ENCODE data around the gene ATP10A.

ATP10A gene

DNA sequence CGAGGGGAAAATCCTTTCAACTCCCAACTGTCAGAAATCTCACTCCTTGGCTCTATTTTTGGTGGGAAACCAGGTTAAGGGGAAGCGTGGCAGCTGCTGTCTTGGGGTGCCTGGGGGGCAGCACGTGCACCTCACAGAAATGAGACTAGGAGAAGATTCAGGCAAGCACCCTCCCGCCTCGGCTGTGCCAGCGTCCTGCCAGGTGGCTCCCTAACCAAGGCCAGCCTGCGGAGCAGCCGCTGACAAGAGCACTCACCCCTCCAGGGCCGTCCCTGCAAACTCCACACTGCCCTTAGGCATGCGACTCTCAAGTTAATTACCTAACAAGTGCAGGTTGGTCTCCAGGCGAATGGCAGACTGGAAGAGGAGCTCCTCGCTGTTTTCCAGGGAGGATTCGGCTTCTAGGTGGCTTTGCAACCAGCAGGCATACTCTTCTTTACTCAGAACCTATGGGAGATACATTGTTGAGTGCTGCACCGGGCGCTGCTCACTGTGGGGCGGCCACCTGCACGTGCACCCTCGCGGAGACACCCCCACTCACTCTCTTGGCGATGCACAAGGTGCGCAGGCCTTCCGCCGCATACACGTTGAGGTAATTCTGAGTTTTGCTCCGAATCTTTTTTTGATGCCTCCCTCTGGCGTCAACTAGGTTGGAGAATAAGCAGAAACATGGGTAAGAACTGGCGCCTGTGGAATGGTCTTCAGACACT is 155.3 kb downstream of the ATP10A start:
- DNase-seq (ENCODE audit: low spot score) (no peak), FAIRE-seq (no peak)

DNA sequence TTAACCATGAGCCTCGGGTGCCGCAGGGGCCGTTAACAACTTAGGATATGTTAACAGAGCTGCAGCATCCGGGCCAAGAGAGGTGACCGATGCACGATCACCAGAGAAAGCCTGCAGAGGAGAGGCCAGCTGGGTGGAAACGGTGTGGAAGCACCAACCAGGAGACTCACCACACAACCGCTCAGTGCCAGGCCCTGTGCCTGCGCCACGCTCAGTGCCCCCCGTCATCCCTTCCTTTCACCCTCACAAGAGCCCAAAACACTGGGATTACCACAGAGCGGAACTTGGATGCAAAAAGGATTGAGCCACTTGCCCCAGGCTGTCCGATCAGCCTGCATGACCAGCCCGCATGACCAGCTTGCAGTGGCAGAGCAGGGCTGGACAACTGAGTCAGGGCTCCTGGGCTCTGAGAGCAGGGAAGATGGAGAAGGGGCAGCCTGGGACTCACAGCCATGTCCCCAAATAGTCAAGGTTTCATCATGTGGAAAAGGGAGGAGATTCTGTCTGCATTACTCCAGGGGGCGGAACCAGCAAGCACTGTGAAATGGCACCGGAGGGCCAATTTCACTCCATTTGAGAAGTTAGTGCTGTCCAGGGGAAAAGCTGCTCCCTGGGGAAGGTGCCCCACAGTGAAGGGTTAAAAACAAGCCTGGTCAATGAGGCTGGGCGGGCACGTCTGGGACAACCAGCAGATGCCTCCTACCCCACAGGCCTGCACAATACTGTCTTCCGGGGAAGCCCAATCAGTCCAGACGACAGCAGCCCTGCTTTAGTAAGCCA is 156.8 kb downstream of the ATP10A start:
- DNase-seq (ENCODE audit: low spot score): no peak
- FAIRE-seq: no peak

DNA sequence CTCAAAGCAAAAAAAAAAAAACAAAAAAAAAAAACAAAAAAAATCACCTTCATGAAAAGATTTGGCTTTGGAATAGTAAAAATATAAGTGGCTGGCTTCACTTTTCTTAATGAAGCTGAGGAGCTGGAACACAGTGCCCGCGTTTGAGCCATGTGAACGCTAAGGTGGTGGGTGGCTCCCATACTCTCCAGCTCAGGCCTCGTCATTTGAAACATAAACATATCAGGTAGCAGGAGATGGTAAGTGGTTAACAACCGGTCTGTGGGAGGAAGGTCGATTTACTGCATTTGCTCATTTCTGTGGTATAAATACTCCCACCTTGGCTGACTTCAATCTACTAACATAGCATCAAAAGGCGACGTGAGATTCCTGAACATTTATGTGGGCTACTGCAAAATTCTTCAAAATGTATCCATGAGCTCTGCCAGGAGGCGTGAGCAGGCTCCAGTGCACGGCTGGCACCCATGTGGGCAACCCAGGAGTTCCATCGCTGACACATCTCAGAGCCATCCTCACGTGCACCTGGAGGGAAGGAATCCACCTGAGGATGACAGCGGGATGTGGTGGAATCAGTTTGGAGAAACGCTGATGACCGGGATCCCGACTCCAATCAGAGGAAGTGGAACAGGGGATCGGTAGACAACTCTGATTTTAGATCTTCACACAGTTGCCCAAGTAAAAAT is 157.6 kb downstream of the ATP10A start:
- DNase-seq (ENCODE audit: low spot score) (no peak), FAIRE-seq (no peak)

DNA sequence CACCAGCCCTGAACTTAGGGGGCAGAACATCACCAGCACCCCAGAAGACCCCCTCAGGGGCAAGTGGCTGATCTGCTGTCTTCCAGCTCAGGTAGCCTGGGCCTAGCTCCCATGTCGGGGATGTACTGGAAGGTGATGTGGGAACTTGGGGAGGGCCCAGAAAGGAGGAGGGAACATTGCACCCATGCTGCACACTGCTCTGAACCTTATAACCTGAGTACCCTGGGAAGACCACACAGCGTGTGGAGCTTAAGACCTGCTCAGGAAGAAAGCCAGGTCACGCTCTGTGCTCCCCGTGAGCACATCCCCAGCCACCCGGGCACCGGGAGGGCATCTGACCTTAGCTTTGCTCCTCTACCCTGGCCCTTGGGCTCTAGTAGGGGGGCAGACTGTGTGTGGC is 159.4 kb downstream of the ATP10A start:
- DNase-seq (ENCODE audit: low spot score) (no peak), FAIRE-seq (no peak)

DNA sequence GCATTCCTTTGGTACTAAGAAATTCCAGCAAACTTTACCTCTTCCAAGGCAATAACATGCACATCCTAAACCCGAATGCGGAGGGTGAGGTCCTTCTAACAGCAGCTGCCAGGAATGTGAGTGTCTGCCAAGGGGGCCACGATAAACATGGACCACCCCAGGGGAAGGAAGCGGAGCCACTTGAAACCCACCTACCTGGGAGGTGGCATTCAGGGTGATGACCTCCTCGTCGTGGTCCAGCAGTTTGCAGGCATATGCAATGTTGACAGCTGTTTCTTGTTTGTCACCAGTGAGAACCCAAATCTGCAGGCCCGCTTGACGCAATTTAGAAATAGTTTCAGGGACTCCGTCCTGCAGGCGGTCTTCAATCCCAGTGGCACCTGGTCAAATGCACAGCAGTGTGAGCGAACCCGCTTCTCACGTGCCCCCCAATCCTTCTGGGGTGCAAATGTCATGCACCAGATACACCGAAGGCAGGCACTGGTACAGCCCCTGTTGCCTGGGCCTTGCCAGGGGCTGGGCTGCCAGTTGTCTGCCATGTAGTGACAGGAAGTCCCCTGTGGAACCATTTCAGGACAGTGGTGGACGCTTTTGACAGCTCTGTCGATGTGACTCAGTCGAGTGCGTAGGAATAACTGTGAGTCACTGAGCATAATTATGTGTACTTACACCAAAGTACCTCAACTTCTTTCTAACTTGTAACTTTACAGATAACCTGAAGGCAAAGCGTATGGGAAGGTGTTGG is 161.2 kb downstream of the ATP10A start:
- DNase-seq (ENCODE audit: low spot score) (peak; percentile 19), FAIRE-seq (no peak)

DNA sequence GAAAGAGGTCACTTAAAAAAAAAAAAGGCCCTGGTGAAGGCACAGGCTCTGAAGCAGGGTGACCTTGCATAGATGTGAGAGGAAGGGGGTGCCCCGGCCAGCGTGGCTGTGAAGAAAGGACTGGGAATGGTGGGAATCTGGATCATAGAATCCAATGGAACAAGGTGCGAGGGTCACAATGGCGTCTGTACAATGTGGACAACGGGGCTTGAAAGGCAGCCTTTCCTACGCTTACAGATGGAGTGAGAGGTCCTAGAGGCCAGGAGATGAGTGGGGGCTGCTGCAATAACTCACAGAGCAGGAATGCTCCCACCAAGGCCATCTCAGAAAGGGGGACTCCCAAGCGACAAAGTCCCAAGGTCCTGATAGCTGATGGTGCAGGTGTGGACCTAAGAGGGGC is 162.2 kb downstream of the ATP10A start:
- FAIRE-seq: no peak
- no peak for DNase-seq (ENCODE audit: low spot score)

DNA sequence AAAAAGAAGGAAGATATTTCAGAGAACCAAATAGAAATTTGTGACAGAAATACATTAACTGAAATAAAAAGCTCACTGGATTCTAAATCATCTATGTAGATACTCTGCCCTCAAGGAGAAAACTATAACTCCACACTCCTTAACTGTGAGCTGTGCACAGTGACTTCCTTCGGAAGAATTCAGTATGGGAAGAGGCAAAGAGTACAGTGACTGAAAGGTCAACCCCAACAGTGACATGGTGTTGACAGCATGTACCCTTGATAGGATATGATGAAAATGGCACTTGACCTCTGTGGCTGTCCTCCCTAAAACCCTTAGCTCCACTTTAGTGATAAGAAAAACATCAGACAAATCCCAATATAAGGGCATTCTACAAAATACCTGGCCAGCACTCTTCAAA is 165.5 kb downstream of the ATP10A start:
- no peak for FAIRE-seq
- DNase-seq (ENCODE audit: low spot score): no peak

DNA sequence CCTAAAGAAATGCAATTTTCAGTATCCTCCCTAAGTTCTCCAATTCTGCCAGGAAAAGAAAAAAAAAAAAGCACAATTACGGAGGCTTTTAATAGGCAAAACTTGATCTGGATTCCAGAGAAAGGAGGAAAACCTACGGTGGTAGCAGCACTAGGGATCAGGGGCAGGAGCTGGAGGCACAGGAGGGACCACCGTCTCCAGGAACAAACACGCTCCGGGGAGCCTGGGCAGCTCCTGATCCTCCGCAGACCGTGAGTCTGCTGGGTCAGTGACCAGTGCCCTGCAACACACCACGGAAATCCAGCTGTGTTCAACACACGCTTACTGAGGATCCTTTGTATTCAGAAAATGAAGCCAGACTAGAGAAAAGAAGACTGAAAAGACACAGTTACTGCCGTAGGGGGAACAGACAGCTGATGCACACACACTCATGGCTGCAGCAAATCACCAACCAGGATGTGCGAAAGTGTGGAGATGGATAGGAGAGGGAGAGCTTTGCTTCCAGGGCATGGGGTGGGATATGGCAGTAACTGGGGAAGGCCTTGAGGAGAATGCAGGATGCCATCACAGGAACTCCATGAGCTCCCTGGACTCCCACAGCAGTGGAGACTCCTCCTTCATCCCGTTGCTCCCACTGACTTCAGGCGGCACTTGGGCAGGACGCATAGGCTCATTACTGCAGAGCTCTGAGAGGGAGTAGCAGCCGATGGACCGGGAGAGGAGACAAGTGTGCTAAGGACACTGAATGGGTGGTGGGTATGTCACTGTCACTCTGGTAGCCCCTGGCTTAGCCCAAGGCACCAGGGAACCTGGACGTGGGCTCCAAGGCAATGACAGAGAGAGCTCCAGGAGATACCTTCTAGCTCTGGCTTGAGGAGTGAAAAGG is 167.0 kb downstream of the ATP10A start:
- DNase-seq (ENCODE audit: low spot score) (no peak), FAIRE-seq (no peak)

DNA sequence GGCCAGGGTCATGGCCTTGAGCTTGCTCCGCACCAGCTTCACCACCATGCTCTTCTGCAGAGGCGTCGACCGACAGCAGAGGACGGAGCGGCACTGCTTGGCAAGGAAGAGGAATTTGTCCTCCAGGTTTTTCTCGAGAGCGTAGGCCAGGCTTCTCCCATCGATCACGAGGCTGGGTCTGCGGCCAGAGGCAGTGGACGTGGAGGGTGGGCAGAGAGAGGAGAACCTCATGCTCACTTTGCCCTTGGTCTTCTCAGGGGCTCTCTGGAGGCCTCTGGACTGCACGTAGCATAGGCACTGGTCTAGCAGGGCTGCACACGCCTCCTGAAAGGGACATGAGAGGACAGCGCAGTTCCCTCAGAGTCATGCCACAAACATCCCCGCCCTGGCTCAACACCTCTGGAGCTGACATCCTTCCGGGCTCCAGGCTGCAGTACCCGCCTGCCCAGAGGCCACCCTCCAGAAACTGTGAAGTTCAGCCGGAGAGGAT is 168.3 kb downstream of the ATP10A start:
- FAIRE-seq: no peak
- DNase-seq (ENCODE audit: low spot score): no peak

DNA sequence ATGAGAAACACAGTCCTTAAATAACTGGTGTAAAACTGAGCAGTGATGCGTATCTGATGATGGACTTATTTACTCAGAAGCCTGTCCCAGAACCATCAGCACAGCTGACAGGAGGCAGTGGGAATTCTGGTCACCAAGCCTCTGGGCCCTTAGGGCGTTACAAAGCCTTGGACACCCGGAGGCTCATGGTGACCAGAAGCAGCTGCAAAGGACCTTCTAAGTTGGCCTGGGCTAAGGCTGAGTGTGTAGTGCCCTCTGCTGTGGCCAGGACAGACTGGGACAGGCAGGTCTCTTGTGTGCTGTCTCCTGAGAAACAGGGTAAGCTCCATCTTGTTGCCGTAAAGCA is 168.9 kb downstream of the ATP10A start:
- FAIRE-seq (no peak), DNase-seq (ENCODE audit: low spot score) (no peak)

DNA sequence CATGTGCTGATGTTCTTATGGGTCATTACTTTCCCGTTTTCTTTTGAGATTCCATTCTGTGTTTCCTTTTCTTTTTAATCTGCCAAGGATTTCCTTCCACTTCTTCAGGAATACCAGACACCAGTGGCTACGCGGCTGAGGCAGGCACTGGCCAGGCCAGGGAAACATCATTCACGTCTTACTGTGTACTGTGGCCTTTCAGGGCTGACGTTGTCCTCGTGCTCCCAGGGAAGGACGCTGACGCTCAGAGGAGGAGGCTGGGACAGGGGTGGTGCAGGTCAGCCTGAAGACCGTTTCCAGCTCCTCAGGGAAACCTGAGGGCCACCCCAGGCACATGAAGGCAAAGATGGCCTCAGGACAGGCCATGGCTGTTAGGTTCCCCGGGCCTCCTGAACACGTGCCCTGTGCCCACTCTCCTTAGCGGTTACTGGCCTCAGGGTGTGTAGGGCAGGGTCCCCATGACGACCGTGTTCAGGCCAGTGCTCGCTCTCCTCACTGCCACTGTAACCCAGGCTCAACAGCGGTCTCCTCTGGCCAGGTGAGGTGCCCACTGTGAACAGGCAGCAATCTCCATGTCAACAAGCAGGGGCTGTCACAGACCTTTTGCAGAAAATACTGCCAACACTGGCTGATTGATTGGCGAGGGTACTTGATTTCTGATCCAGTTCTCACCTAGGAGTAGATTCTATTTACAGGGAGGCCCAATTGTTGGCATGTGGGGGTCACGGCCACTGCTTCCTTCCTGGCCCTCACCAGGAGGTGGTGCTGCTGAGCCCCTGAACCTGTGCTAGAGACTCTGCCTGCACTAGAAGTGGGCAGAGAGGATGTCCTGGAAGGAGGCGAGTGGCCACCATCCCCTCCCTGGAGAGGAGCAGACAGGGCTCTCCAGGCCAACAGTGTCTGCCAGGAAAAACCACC is 169.5 kb downstream of the ATP10A start:
- peak; percentile 5 for DNase-seq (ENCODE audit: low spot score)
- no peak for FAIRE-seq

DNA sequence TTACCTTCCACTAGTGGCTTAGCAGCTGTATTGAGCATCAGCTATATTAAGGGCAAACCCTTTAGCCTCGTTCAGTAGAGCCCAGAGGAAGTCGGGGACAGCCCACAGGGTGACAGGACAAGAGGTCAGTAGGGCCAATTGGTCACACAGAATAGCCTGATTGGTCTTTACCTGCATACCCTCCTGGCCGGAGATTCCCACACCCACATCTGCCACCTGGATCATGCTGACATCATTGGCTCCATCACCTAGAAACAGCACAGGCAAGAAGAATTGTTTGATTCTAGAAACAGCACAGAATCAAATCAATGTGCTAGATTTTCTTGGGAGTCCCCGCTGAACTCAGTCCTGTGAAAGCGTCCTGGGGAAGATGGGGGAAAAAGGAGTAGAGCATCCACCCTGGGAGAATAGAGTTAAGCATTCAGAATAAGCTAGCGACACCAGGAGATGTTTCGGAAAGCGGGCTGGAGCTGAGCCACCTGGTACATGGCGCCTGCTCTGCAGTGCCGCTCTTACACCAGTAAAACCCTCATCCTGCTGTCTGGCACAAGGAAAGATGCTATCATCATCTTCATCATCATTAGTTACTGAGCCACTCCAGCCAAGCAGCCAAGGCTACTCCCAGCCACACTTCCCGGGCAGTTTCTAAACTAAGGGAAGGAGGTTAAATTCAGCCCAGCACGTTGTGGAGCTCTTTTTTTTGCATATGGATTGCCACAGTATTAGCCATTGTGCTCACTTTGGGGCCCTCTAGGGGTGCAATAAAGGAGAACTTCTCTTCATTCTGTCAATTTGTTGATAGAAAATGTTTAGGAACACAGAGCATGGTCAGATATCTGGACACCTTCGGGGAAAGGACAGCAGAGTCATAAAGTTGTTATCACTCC is 171.3 kb downstream of the ATP10A start:
- no peak for DNase-seq (ENCODE audit: low spot score)
- FAIRE-seq: no peak

DNA sequence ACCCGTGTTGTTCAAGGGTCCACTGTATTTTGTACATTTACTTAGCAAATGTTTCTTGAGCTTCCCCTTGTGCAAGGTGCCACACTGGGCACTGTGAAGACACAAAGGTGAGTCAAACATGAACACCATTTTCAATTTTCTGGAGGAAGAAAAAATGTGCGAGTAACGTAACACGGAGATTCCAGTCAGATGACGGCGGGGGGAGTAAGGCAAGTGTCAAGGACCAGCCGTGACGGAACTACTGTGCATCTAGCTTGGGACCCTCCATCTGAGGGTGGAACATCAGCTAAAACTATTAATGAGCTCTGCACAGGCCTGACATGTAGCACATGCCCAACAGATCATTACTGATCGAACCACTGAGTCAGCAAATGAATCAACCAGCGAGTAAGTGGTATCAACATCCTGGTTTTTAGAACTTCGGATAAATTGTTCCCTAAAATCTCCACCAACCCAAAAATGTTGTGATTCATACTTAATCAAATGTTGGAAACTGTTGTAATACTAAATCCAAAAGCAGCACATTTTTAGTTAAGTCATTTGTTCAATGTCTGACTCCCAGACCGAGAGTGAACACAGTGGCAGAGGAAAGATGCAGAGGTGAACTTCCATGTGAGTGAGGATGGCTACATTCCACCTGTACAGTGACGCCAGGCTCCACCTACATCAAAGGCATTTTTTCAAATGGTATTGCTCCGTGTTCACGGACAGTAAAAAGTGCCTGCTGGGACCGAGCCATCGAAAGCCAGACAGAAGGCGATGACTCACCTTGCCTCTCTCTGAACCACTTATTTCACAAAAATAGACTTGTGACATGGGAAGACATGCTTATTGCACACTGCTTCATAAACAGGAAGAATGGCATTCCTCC is 172.2 kb downstream of the ATP10A start:
- FAIRE-seq (no peak), DNase-seq (ENCODE audit: low spot score) (peak; percentile 50)

DNA sequence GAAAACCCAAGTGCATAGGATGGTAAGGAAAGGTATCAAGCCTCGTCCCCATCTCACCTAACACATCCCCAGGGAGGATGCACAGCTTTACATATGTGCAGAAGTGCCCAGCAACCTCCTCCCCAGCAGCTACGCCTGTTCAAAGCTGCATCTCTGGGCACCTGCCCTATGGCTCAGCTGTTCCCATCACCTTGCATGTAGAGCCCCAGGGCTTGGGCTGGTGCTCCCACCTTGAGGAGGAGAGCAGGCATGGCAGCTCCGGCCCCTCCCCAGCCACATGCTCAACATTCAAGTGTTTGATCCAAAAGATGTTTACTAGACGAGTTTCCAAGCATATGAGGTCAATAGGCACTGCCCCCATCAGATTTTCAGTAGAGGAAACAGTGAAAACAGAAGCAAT is 173.5 kb downstream of the ATP10A start:
- DNase-seq (ENCODE audit: low spot score): no peak
- FAIRE-seq: no peak

DNA sequence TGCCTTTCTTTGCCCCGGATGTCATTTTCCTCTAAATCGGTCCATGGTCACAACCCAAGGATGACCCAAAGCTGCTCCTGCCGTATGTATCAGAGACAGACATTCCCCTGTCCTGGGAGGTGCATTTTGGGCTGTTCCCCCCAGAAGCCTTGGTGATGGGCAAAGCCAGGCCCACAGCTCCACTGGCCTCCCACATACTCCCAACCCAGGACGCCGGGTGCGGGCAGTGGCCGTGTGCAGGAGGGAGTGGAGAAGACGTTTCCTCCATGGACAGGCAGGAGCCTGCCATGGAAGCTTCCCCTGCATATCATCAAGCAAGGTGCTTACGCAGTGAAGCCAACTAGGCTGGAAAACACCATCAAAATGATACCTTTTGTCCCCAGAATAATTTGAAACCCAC is 175.0 kb downstream of the ATP10A start:
- FAIRE-seq: no peak

DNA sequence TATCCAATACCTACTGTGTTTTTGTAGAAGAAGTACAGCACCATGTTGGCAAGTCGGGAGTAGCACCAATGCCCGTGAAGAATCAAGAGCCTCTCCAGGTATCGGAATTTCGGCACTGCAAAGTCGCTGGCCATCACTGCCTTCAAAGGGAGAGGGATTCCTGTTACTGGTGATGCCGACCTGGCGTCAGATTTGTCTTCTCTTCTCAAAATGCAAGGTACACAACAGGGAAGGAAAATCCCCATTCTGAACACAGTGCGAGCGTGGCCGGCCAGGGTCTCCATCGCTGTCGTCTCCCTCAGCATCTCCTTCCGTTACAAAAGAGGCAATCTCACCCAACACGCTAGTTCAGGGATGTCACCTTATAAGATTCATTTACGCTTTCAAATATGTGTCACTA is 175.4 kb downstream of the ATP10A start:
- no peak for DNase-seq (ENCODE audit: low spot score)
- no peak for FAIRE-seq

More for the DNA sequence above, 175.0 kb downstream of the ATP10A start:
- no peak for DNase-seq (ENCODE audit: low spot score)

DNA sequence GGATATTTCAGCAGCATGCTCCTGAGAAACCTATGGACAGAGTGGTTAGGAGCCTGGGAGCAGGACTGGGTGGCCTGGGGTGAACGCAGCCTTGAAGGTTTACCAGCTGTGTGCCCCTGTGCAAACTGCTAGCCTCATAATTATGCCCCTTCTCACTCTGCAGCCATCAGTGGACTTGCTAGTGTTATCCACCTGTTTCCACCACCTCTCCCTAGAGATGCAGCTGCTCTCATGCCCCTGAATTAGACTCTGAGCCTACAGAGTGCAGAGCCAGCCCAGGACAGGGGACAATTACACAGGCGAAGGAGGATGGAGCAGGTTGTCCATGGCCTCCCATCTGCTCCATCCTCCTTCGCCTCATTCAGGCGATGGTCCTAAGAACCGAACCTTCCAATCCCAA is 175.9 kb downstream of the ATP10A start:
- no peak for DNase-seq (ENCODE audit: low spot score)
- FAIRE-seq: no peak

DNA sequence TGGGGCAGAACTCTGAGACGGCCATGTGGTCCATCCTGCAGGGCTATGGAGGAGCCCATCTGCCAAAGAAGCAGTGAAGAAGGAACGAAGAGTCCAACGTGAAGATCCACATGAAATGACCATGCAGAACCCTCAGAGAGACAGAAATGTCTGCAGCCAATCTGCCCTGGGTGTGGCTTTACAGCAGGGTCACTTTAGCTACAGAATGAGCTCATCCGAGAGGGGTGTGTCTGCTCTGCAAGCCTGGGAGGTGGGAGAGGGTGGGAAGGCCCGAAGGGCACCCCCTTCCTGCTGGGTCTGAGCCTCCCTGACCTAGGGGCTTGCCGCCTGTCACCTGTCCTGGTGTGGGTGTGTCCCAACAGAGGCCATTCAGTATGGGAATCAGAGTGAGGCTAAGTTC is 176.3 kb downstream of the ATP10A start:
- FAIRE-seq (no peak), DNase-seq (ENCODE audit: low spot score) (no peak)

Measured in RCC 7860 (cell line).